ENCODE results near the gene NPSR1.

Gene NPSR1

GRCh38 chr7:34723338-34723737, 65.3 kb downstream of the NPSR1 start:
- no peak for DNase-seq

GRCh38 chr7:34723866-34724490, 66.0 kb downstream of the NPSR1 start:
- DNase-seq, result no peak

GRCh38 chr7:34726221-34726620, 68.2 kb downstream of the NPSR1 start:
- DNase-seq, result no peak

- DNase-seq, result peak; percentile 53
Measured at GRCh38 chr7:34727464-34727995, 69.5 kb downstream of the NPSR1 start.

GRCh38 chr7:34728156-34728555, 70.1 kb downstream of the NPSR1 start:
- no peak for DNase-seq

GRCh38 chr7:34734771-34735170, 76.8 kb downstream of the NPSR1 start:
- no peak for DNase-seq

GRCh38 chr7:34735526-34735925, 77.5 kb downstream of the NPSR1 start:
- no peak for DNase-seq

GRCh38 chr7:34739651-34740300, 81.8 kb downstream of the NPSR1 start:
- no peak for DNase-seq

- no peak for DNase-seq
Measured at GRCh38 chr7:34740840-34741239, 82.8 kb downstream of the NPSR1 start.

- peak; percentile 40 for DNase-seq
Measured at GRCh38 chr7:34747176-34747781, 89.3 kb downstream of the NPSR1 start.

- DNase-seq, result peak; percentile 93
Measured at GRCh38 chr7:34747867-34748727, 90.1 kb downstream of the NPSR1 start.

GRCh38 chr7:34748728-34749089, 90.7 kb downstream of the NPSR1 start:
- DNase-seq, result no peak

GRCh38 chr7:34749446-34749845, 91.4 kb downstream of the NPSR1 start:
- DNase-seq, result no peak

- no peak for DNase-seq
Measured at GRCh38 chr7:34750209-34750608, 92.2 kb downstream of the NPSR1 start.

GRCh38 chr7:34750636-34751035, 92.6 kb downstream of the NPSR1 start:
- DNase-seq, result no peak

GRCh38 chr7:34751725-34752643, 94.0 kb downstream of the NPSR1 start:
- DNase-seq, result no peak

GRCh38 chr7:34752929-34753328, 94.9 kb downstream of the NPSR1 start:
- DNase-seq, result no peak

- DNase-seq, result no peak
Measured at GRCh38 chr7:34755008-34755407, 97.0 kb downstream of the NPSR1 start.

- peak; percentile 60 for DNase-seq
Measured at GRCh38 chr7:34756025-34756437, 98.0 kb downstream of the NPSR1 start.

- DNase-seq, result peak; percentile 68
Measured at GRCh38 chr7:34756691-34757090, 98.7 kb downstream of the NPSR1 start.

- no peak for DNase-seq
Measured at GRCh38 chr7:34757570-34758110, 99.6 kb downstream of the NPSR1 start.

GRCh38 chr7:34758111-34758601, 100.1 kb downstream of the NPSR1 start:
- DNase-seq, result no peak

All from NCI-H345 (cell line).